Measurements from ENCODE around the gene LCE1F. TPM values are rescaled to one million over a fixed set of nuclear protein-coding genes. Genes with fewer than 3 reads are reported as not detected.
A peak's percentile ranks its signal among the peaks of the same experiment; 100 is the strongest.

Gene LCE1F, protein sequence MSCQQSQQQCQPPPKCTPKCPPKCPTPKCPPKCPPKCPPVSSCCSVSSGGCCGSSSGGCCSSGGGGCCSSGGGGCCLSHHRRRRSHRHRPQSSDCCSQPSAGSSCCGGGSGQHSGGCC
- not detected for total RNA-seq (2021; fragmentation: NEBNext Ultra II Directional; extraction: Animal tissue kit (Norgen Biotek cat#: 25700))
- long read RNA-seq = 0 reads

DNA sequence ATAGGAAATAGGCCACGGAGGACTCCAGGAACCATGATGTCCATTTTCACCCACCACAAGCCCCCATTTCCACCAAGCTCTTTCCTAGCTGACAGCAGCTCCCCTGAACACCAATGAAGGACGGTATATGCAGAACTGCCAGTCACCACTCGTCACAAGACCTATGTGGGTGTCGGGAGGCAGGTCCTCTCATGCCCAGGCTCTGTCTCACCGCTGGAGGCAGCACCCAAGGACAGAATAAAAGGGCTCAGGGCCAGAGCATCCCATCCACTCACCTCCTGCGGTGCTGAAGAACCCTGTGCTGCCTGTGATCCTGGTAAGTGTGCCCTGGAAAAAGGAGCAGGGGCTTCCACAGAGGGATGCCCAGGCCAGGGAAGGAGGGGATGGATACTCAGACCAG lies at the start of gene LCE1F:
Gene LCE1F, plus strand, starts transcription at position 266 of the 400 bp plus-strand sequence. CDS start 1,232 bp downstream, outside the sequence.
- Mint-ChIP-seq H3K4me1 (ENCODE audit: low read depth) (no peaks in the 10 kb centered on the region), H3K4me3 (no peak within 1 kb of the TSS), H3K36me3 (ENCODE audit: low read depth) (no peaks in the 10 kb centered on the region), H3K27me3 (ENCODE audit: insufficient read depth) (no peaks in the 10 kb centered on the region; the same call in none of the 2 replicates), H3K27ac (no peak within 1 kb of the TSS), H3K9me3 (peaks cover 17% of the 10 kb centered on the region; the same call in 1 of the 2 replicates)
- DNase-seq = no peak
- TF ChIP-seq, protein P1, sequence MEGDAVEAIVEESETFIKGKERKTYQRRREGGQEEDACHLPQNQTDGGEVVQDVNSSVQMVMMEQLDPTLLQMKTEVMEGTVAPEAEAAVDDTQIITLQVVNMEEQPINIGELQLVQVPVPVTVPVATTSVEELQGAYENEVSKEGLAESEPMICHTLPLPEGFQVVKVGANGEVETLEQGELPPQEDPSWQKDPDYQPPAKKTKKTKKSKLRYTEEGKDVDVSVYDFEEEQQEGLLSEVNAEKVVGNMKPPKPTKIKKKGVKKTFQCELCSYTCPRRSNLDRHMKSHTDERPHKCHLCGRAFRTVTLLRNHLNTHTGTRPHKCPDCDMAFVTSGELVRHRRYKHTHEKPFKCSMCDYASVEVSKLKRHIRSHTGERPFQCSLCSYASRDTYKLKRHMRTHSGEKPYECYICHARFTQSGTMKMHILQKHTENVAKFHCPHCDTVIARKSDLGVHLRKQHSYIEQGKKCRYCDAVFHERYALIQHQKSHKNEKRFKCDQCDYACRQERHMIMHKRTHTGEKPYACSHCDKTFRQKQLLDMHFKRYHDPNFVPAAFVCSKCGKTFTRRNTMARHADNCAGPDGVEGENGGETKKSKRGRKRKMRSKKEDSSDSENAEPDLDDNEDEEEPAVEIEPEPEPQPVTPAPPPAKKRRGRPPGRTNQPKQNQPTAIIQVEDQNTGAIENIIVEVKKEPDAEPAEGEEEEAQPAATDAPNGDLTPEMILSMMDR (IDR thresholded peaks at IDR 0.05) = no peak

GRCh38 chr1:152725261-152725660 lies 49.7 kb upstream of the LCE1F start:
- peaks cover 9% of the 10 kb centered on the region; the same call in 1 of the 2 replicates for H3K9me3 Mint-ChIP-seq
- H3K4me3 Mint-ChIP-seq = no peak overlapping the region
- no peak overlapping the region for H3K27ac Mint-ChIP-seq
- no peaks in the 10 kb centered on the region for H3K36me3 Mint-ChIP-seq (ENCODE audit: low read depth)
- peaks cover 8% of the 10 kb centered on the region for H3K27me3 Mint-ChIP-seq (ENCODE audit: insufficient read depth)
- TF ChIP-seq, protein P1 (IDR thresholded peaks at IDR 0.05) = no peak
- no peak for DNase-seq
- no peaks in the 10 kb centered on the region for H3K4me1 Mint-ChIP-seq (ENCODE audit: low read depth)

DNA sequence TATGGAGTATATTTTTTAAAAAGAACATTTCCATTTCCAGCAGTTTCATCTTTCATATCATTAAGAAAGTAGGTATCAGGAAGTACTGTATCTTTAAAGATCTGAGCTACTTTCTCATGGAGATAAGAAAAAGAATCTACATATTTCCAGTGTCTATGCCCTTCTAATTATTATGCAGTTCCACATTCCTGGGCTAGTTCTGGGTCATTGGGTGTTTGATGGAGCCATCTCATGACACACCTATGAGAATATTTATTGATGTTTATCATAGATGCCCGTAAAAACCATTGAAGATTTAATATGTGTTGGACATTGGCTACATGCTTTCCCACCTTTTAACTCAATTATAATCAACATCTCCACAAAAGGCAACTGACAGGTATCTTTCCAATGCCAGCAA lies 46.0 kb upstream of the LCE1F start:
- H3K27ac Mint-ChIP-seq = no peak overlapping the region
- no peaks in the 10 kb centered on the region for H3K36me3 Mint-ChIP-seq (ENCODE audit: low read depth)
- H3K4me1 Mint-ChIP-seq (ENCODE audit: low read depth) = no peaks in the 10 kb centered on the region
- no peaks in the 10 kb centered on the region for H3K9me3 Mint-ChIP-seq
- TF ChIP-seq, protein P1 (IDR thresholded peaks at IDR 0.05) = no peak
- H3K4me3 Mint-ChIP-seq = no peak overlapping the region
- H3K27me3 Mint-ChIP-seq (ENCODE audit: insufficient read depth) = peaks cover 2% of the 10 kb centered on the region
- no peak for DNase-seq

- H3K27ac Mint-ChIP-seq = no peak overlapping the region
- TF ChIP-seq, protein P1 (IDR thresholded peaks at IDR 0.05) = peak; percentile 46; the same call in 1 of the 2 replicates
- peaks cover 4% of the 10 kb centered on the region; the same call in 1 of the 2 replicates for H3K27me3 Mint-ChIP-seq (ENCODE audit: insufficient read depth)
- H3K9me3 Mint-ChIP-seq = peaks cover 9% of the 10 kb centered on the region; the same call in 1 of the 2 replicates
- no peak overlapping the region for H3K4me3 Mint-ChIP-seq
- no peaks in the 10 kb centered on the region for H3K36me3 Mint-ChIP-seq (ENCODE audit: low read depth)
- peaks cover 6% of the 10 kb centered on the region; the same call in 1 of the 2 replicates for H3K4me1 Mint-ChIP-seq (ENCODE audit: low read depth)
- no peak for DNase-seq
These were observed 39.3 kb upstream of the LCE1F start for GRCh38 chr1:152735648-152736047.

DNA sequence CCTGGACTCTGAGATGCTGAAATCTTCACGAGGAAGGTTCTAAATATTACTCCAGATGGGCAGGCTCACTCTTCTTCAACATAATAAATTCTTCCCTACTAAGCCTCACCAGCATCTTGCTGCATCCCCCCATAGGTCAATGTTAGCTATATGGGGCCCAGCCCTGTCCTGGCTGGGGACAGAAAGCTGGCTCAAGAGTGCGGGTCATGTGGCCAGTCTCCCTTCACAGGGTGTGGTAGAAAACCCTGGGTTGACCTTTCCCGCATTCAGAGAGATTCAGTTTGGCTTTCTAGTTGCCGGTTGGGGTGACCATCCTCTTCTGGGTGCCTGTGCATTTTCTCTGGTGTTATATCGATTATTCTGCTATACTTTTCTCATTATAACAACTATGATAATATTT lies 36.9 kb upstream of the LCE1F start:
- no peak for DNase-seq

More for the DNA sequence above, 36.9 kb upstream of the LCE1F start:
- TF ChIP-seq, protein P1 (IDR thresholded peaks at IDR 0.05) = no peak
- Mint-ChIP-seq H3K4me3 (no peak overlapping the region), H3K36me3 (ENCODE audit: low read depth) (no peaks in the 10 kb centered on the region), H3K9me3 (peaks cover 9% of the 10 kb centered on the region; the same call in 1 of the 2 replicates), H3K4me1 (ENCODE audit: low read depth) (peaks cover 6% of the 10 kb centered on the region; the same call in 1 of the 2 replicates), H3K27me3 (ENCODE audit: insufficient read depth) (peaks cover 5% of the 10 kb centered on the region; the same call in 1 of the 2 replicates), H3K27ac (no peak overlapping the region)

All from HFFc6 (cell line).